Measurements from ENCODE around the gene INSIG1.
A peak's percentile ranks its signal among the peaks of the same experiment; 100 is the strongest.

The INSIG1 gene

GRCh38 chr7:155298834-155299534 is 1.3 kb downstream of the INSIG1 start (continued):
- TF ChIP-seq, protein P1, sequence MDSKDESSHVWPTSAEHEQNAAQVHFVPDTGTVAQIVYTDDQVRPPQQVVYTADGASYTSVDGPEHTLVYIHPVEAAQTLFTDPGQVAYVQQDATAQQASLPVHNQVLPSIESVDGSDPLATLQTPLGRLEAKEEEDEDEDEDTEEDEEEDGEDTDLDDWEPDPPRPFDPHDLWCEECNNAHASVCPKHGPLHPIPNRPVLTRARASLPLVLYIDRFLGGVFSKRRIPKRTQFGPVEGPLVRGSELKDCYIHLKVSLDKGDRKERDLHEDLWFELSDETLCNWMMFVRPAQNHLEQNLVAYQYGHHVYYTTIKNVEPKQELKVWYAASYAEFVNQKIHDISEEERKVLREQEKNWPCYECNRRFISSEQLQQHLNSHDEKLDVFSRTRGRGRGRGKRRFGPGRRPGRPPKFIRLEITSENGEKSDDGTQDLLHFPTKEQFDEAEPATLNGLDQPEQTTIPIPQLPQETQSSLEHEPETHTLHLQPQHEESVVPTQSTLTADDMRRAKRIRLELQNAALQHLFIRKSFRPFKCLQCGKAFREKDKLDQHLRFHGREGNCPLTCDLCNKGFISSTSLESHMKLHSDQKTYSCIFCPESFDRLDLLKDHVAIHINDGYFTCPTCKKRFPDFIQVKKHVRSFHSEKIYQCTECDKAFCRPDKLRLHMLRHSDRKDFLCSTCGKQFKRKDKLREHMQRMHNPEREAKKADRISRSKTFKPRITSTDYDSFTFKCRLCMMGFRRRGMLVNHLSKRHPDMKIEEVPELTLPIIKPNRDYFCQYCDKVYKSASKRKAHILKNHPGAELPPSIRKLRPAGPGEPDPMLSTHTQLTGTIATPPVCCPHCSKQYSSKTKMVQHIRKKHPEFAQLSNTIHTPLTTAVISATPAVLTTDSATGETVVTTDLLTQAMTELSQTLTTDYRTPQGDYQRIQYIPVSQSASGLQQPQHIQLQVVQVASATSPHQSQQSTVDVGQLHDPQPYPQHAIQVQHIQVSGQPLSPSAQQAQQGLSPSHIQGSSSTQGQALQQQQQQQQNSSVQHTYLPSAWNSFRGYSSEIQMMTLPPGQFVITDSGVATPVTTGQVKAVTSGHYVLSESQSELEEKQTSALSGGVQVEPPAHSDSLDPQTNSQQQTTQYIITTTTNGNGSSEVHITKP (tag by site-specific recombination; IDR thresholded peaks at IDR 0.05), result no peak
- no peak for TF ChIP-seq ZNF645 (tag by site-specific recombination; IDR thresholded peaks at IDR 0.05)
- peak; percentile 97 for TF ChIP-seq SP2 (tag by site-specific recombination; IDR thresholded peaks at IDR 0.05)
- no peak for TF ChIP-seq ZBTB1 (tag by site-specific recombination; IDR thresholded peaks at IDR 0.05)
- no peak for TF ChIP-seq ZBTB8A (tag by site-specific recombination; IDR thresholded peaks at IDR 0.05)
- no peak for TF ChIP-seq ZNF555 (tag by site-specific recombination; conservative IDR thresholded peaks at IDR 0.05)
- TF ChIP-seq, protein P2, sequence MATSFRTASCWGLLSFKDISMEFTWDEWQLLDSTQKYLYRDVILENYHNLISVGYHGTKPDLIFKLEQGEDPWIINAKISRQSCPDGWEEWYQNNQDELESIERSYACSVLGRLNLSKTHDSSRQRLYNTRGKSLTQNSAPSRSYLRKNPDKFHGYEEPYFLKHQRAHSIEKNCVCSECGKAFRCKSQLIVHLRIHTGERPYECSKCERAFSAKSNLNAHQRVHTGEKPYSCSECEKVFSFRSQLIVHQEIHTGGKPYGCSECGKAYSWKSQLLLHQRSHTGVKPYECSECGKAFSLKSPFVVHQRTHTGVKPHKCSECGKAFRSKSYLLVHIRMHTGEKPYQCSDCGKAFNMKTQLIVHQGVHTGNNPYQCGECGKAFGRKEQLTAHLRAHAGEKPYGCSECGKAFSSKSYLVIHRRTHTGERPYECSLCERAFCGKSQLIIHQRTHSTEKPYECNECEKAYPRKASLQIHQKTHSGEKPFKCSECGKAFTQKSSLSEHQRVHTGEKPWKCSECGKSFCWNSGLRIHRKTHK (tag by site-specific recombination; IDR thresholded peaks at IDR 0.05), result no peak
- TF ChIP-seq ZNF660 (tag by site-specific recombination; IDR thresholded peaks at IDR 0.05), result 0 out of 2 replicates have a peak, but pooled peaks have one; percentile 35
- TF ChIP-seq ZNF621 (tag by site-specific recombination; IDR thresholded peaks at IDR 0.05), result no peak
- TF ChIP-seq ZNF510 (tag by site-specific recombination; IDR thresholded peaks at IDR 0.05; ENCODE audit: insufficient replicate concordance), result no peak
- TF ChIP-seq ZNF792 (tag by site-specific recombination; IDR thresholded peaks at IDR 0.05), result no peak
- TF ChIP-seq, protein P3, sequence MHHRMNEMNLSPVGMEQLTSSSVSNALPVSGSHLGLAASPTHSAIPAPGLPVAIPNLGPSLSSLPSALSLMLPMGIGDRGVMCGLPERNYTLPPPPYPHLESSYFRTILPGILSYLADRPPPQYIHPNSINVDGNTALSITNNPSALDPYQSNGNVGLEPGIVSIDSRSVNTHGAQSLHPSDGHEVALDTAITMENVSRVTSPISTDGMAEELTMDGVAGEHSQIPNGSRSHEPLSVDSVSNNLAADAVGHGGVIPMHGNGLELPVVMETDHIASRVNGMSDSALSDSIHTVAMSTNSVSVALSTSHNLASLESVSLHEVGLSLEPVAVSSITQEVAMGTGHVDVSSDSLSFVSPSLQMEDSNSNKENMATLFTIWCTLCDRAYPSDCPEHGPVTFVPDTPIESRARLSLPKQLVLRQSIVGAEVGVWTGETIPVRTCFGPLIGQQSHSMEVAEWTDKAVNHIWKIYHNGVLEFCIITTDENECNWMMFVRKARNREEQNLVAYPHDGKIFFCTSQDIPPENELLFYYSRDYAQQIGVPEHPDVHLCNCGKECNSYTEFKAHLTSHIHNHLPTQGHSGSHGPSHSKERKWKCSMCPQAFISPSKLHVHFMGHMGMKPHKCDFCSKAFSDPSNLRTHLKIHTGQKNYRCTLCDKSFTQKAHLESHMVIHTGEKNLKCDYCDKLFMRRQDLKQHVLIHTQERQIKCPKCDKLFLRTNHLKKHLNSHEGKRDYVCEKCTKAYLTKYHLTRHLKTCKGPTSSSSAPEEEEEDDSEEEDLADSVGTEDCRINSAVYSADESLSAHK (tag by site-specific recombination; IDR thresholded peaks at IDR 0.05), result no peak
- TF ChIP-seq ZNF184 (tag by site-specific recombination; IDR thresholded peaks at IDR 0.05), result no peak
- no peak for TF ChIP-seq ZNF121 (tag by site-specific recombination; IDR thresholded peaks at IDR 0.05)
- no peak for TF ChIP-seq ZNF311 (tag by site-specific recombination; IDR thresholded peaks at IDR 0.05; ENCODE audit: borderline replicate concordance)
- no peak for TF ChIP-seq ZNF585B (tag by site-specific recombination; IDR thresholded peaks at IDR 0.05)
- peak; percentile 29; the same call in 1 of the 2 replicates for TF ChIP-seq ZNF600 (tag by site-specific recombination; IDR thresholded peaks at IDR 0.05)
- no peak for TF ChIP-seq ZNF639 (tag by site-specific recombination; IDR thresholded peaks at IDR 0.05)
- 0 out of 2 replicates have a peak, but pooled peaks have one; percentile 11 for TF ChIP-seq GLIS1 (tag by site-specific recombination; IDR thresholded peaks at IDR 0.05)
- TF ChIP-seq GLIS2 (tag by site-specific recombination; IDR thresholded peaks at IDR 0.05), result no peak
- no peak for TF ChIP-seq SP7 (tag by site-specific recombination; IDR thresholded peaks at IDR 0.05)
- no peak for TF ChIP-seq ZBTB48 (tag by site-specific recombination; IDR thresholded peaks at IDR 0.05)
- no peak for TF ChIP-seq ZNF626 (tag by site-specific recombination; IDR thresholded peaks at IDR 0.05)
- no peak for TF ChIP-seq ZFP3 (tag by site-specific recombination; IDR thresholded peaks at IDR 0.05; ENCODE audit: low read depth)
- TF ChIP-seq ZNF558 (tag by site-specific recombination; IDR thresholded peaks at IDR 0.05), result no peak
- TF ChIP-seq ZNF335 (tag by site-specific recombination; conservative IDR thresholded peaks at IDR 0.05), result 0 out of 2 replicates have a peak, but pooled peaks have one; percentile 42
- TF ChIP-seq ZNF280C (tag by site-specific recombination; IDR thresholded peaks at IDR 0.05), result no peak
- TF ChIP-seq ZNF677 (tag by site-specific recombination; IDR thresholded peaks at IDR 0.05), result no peak
